HG03196 (cell line): ENCODE results near the gene IPMK.

Source experiments
- ATAC-seq: cut with Tn5 transposase; IDR thresholded peaks from one replicate; pipeline ENCODE4 v1.9.1; 2021; ENCODE audit not compliant: unreplicated experiment

IPMK gene

GRCh38 chr10:58267713-58268453, at the start of gene IPMK:
Gene IPMK, minus strand, starts transcription at chr10:58267894. Its CDS starts 283 bp downstream, at chr10:58267611.
- peak; percentile 65 for ATAC-seq

- ATAC-seq: no peak
Observed at GRCh38 chr10:58316874-58317273, 49.2 kb upstream of the IPMK start.

- ATAC-seq: no peak
Observed at GRCh38 chr10:58311026-58311425, 43.3 kb upstream of the IPMK start.

- no peak for ATAC-seq
Observed at GRCh38 chr10:58307676-58308075, 40.0 kb upstream of the IPMK start.

- ATAC-seq: no peak
Observed at GRCh38 chr10:58305821-58306220, 38.1 kb upstream of the IPMK start.

GRCh38 chr10:58304099-58304633, 36.5 kb upstream of the IPMK start:
- ATAC-seq: no peak

- no peak for ATAC-seq
Observed at GRCh38 chr10:58302254-58302653, 34.6 kb upstream of the IPMK start.

- ATAC-seq: no peak
Observed at GRCh38 chr10:58300676-58301075, 33.0 kb upstream of the IPMK start.

GRCh38 chr10:58299580-58299979, 31.9 kb upstream of the IPMK start:
- ATAC-seq: peak; percentile 93

GRCh38 chr10:58293989-58294388, 26.3 kb upstream of the IPMK start:
- no peak for ATAC-seq

GRCh38 chr10:58291538-58292174, 24.0 kb upstream of the IPMK start:
- ATAC-seq: peak; percentile 77

GRCh38 chr10:58282615-58283014, 14.9 kb upstream of the IPMK start:
- peak; percentile 98 for ATAC-seq

- no peak for ATAC-seq
Observed at GRCh38 chr10:58281092-58281752, 13.5 kb upstream of the IPMK start.

GRCh38 chr10:58280477-58280876, 12.8 kb upstream of the IPMK start:
- no peak for ATAC-seq

GRCh38 chr10:58278962-58279307, 11.2 kb upstream of the IPMK start:
- ATAC-seq: no peak

- no peak for ATAC-seq
Observed at GRCh38 chr10:58278274-58278961, 10.7 kb upstream of the IPMK start.

GRCh38 chr10:58275908-58276307, 8.2 kb upstream of the IPMK start:
- no peak for ATAC-seq

GRCh38 chr10:58275261-58275660, 7.6 kb upstream of the IPMK start:
- ATAC-seq: no peak

GRCh38 chr10:58269782-58270290, 2.1 kb upstream of the IPMK start:
- no peak for ATAC-seq

GRCh38 chr10:58268946-58269781, 1.5 kb upstream of the IPMK start, which contains the start of gene CISD1:
Gene CISD1, plus strand, starts transcription at chr10:58269162. Its CDS starts 112 bp downstream, at chr10:58269274.
- peak; percentile 68 for ATAC-seq
